Activated effector memory CD4-positive, alpha-beta T cell treated with anti-CD3 and anti-CD28 coated beads, Interleukin-2, amount 50 U/mL, for 16 hours (primary cell): Measurements from ENCODE around the gene GRIN2C.
"Not testable (repeated sequence)": the region's sequence is repeated elsewhere in the genome, so short reads cannot be mapped to it uniquely, and the experiment has no call there.

Experiments used
- DNase-seq: peaks from one replicate; pipeline ENCODE4 v3.0.0-alpha.2; 2020

The GRIN2C gene

GRCh38 chr17:74878658-74879057, 19.0 kb upstream of the GRIN2C start:
- no peak for DNase-seq

GRCh38 chr17:74877592-74878548, 18.2 kb upstream of the GRIN2C start:
- DNase-seq: no peak

GRCh38 chr17:74875977-74876593, 16.4 kb upstream of the GRIN2C start:
- no peak for DNase-seq

- DNase-seq: no peak
Observed at GRCh38 chr17:74875155-74875976, 15.7 kb upstream of the GRIN2C start.

- DNase-seq: no peak
Observed at GRCh38 chr17:74874615-74875037, 14.9 kb upstream of the GRIN2C start.

- DNase-seq: no peak
Observed at GRCh38 chr17:74873874-74874614, 14.4 kb upstream of the GRIN2C start.

GRCh38 chr17:74873037-74873873, 13.6 kb upstream of the GRIN2C start:
- DNase-seq: peak; percentile 99

- DNase-seq: no peak
Observed at GRCh38 chr17:74872313-74873036, 12.8 kb upstream of the GRIN2C start, which contains the start of gene FDXR. Gene FDXR (minus strand): TSS chr17:74872994. CDS start chr17:74872944, 50 bp downstream.

GRCh38 chr17:74871356-74872076, 11.8 kb upstream of the GRIN2C start:
- no peak for DNase-seq

- no peak for DNase-seq
Observed at GRCh38 chr17:74870512-74870911, 10.8 kb upstream of the GRIN2C start.

- DNase-seq: not testable (repeated sequence)
Observed at GRCh38 chr17:74870028-74870427, 10.3 kb upstream of the GRIN2C start.

GRCh38 chr17:74868908-74869255, 9.2 kb upstream of the GRIN2C start:
- DNase-seq: no peak

GRCh38 chr17:74868251-74868907, 8.7 kb upstream of the GRIN2C start:
- DNase-seq: no peak

GRCh38 chr17:74866198-74866835, 6.6 kb upstream of the GRIN2C start:
- no peak for DNase-seq

GRCh38 chr17:74865504-74866197, 6.0 kb upstream of the GRIN2C start:
- DNase-seq: no peak

- peak; percentile 90 for DNase-seq
Observed at GRCh38 chr17:74864866-74865395, 5.2 kb upstream of the GRIN2C start.

- DNase-seq: no peak
Observed at GRCh38 chr17:74864297-74864865, 4.7 kb upstream of the GRIN2C start.
